ENCODE measurements around the gene SH3RF1. TPM values are rescaled to one million over a fixed set of nuclear protein-coding genes. Genes with fewer than 3 reads are reported as not detected.

The SH3RF1 gene
- total and polyA plus RNA-seq, 2 of the 13 experiments (the other 11 are each of a cell fraction or from before 2014, with no cell fraction given) = 3.1 to 3.2 TPM

- DNase-seq (ENCODE audit: low spot score) = no peak
- in situ Hi-C loops (cut with HindIII; ENCODE audit: extremely low pct_ligation_motif_present, low pct_unique_long_range_greater_than_20kb) (no loop called here), intact Hi-C loops (cut with micrococcal nuclease; ENCODE audit: unreplicated experiment) (no loop called here)
- POLR2A ChIA-PET = no interaction called here
- no peaks in the 10 kb centered on the region for H4K20me1 ChIP-seq (ENCODE audit: insufficient read depth, low read length)
- peaks cover 11% of the 10 kb centered on the region for H3K4me1 ChIP-seq (ENCODE audit: insufficient read depth, low read length)
- FAIRE-seq = no peak
- TF ChIP-seq SP140L (CRISPR knock-in tag; IDR thresholded peaks at IDR 0.05; ENCODE audit: borderline replicate concordance) = no peak
- peak; percentile 45; the same call in 1 of the 2 replicates for TF ChIP-seq CREB1 (IDR thresholded peaks at IDR 0.05)
- no peak for TF ChIP-seq CREB1 (CRISPR knock-in tag; IDR thresholded peaks at IDR 0.05)
- H2AFZ ChIP-seq (ENCODE audit: low read length) = no peak overlapping the region
- no peak overlapping the region for H3K9ac ChIP-seq (ENCODE audit: insufficient read depth, low read depth, low read length)
- H3K27me3 ChIP-seq (ENCODE audit: control insufficient read depth in 1 of 2, insufficient read depth in 2 of 2, low read length in 2 of 2) = no peaks in the 10 kb centered on the region
- no peak overlapping the region for H3K27ac ChIP-seq (ENCODE audit: extremely low read length, insufficient read depth, low read length)
- H3K4me2 ChIP-seq (ENCODE audit: low read depth, low read length) = no peak overlapping the region
- H3K36me3 ChIP-seq (replicated peaks in 1 of 2; ENCODE audit: control insufficient read depth in 1 of 2, insufficient read depth in 2 of 2, low read length in 2 of 2) = no peaks in the 10 kb centered on the region
- no peak overlapping the region for H3K4me3 ChIP-seq (replicated peaks in 1 of 3; ENCODE audit: insufficient read depth in 1 of 3, low read depth in 2 of 3, low read length in 3 of 3)
- H3K79me2 ChIP-seq (ENCODE audit: insufficient read depth, low read length) = no peaks in the 10 kb centered on the region
- no peak for ATAC-seq
- CTCF ChIA-PET (ENCODE audit: low intra/inter-chr PET ratio, low total read pairs) = no interaction called here
- no TSS peak for BruUV-seq (replicated peaks)
- WGBS (ENCODE audit: low lambda C conversion rate) = 69% methylated on average over 2 of the region's 2 CpGs
- H3K9me3 ChIP-seq (ENCODE audit: low read length) = no peaks in the 10 kb centered on the region
These were observed 44.9 kb downstream of the SH3RF1 start for GRCh38 chr4:169225812-169226211.

DNA sequence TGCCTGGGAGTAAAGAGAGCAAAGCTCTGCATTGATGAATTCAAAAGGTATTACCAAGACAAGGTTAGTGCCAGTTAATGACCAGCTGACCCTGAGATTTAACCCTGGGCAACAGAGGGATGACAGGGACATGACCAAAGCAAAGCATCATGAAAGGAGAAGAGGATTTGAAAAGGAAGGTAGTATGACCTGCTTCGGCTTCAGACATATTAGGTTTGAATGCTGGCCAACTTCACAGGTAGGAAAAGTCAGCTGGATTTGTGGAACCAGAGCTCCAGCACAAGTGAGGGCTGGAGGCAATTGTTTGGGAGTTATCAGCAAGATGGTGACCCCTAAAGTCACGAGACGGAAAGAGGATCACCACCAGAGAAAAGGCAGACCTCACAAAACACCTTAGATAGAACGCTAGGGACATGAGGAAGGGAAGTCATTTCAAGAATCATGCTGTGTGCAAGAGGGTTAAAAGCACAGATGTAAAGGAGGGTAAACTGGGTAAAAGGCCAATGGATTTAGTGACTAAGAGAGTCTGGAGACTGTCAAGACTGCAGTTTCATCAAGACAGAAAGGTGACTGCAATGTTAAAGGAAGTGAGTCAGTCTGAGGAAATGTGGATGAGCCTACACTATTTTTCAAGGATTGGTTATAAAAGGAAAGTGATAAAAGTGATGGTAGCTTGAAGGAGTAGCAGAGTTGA, 45.6 kb downstream of the SH3RF1 start:
- no peak overlapping the region for H3K9ac ChIP-seq (ENCODE audit: insufficient read depth, low read depth, low read length)
- POLR2A ChIA-PET = no interaction called here
- ATAC-seq = no peak
- H3K27me3 ChIP-seq (ENCODE audit: control insufficient read depth in 1 of 2, insufficient read depth in 2 of 2, low read length in 2 of 2) = no peaks in the 10 kb centered on the region
- in situ Hi-C loops (cut with HindIII; ENCODE audit: extremely low pct_ligation_motif_present, low pct_unique_long_range_greater_than_20kb) (no loop called here), intact Hi-C loops (cut with micrococcal nuclease; ENCODE audit: unreplicated experiment) (no loop called here)
- H2AFZ ChIP-seq (ENCODE audit: low read length) = no peak overlapping the region
- peaks cover 18% of the 10 kb centered on the region for H3K4me1 ChIP-seq (ENCODE audit: insufficient read depth, low read length)
- no peak overlapping the region for H3K4me2 ChIP-seq (ENCODE audit: low read depth, low read length)
- no peak overlapping the region for H3K27ac ChIP-seq (ENCODE audit: extremely low read length, insufficient read depth, low read length)
- CTCF ChIA-PET (ENCODE audit: low intra/inter-chr PET ratio, low total read pairs) = no interaction called here
- H3K36me3 ChIP-seq (replicated peaks in 1 of 2; ENCODE audit: control insufficient read depth in 1 of 2, insufficient read depth in 2 of 2, low read length in 2 of 2) = no peaks in the 10 kb centered on the region
- H3K79me2 ChIP-seq (ENCODE audit: insufficient read depth, low read length) = no peaks in the 10 kb centered on the region
- no peak for FAIRE-seq
- H3K4me3 ChIP-seq (replicated peaks in 1 of 3; ENCODE audit: insufficient read depth in 1 of 3, low read depth in 2 of 3, low read length in 3 of 3) = no peak overlapping the region
- WGBS (ENCODE audit: low lambda C conversion rate) = 91% methylated on average over 4 of the region's 4 CpGs
- no peak for DNase-seq (ENCODE audit: low spot score)
- H4K20me1 ChIP-seq (ENCODE audit: insufficient read depth, low read length) = no peaks in the 10 kb centered on the region
- H3K9me3 ChIP-seq (ENCODE audit: low read length) = no peaks in the 10 kb centered on the region
- BruUV-seq (replicated peaks) = no TSS peak
- TF ChIP-seq SOX6 (IDR thresholded peaks at IDR 0.05) (no peak), SOX6 (CRISPR knock-in tag; IDR thresholded peaks at IDR 0.05) (no peak), EED (CRISPR knock-in tag; IDR thresholded peaks at IDR 0.05) (no peak), KMT2A (CRISPR knock-in tag; IDR thresholded peaks at IDR 0.05) (no peak), DRAP1 (CRISPR knock-in tag; IDR thresholded peaks at IDR 0.05) (no peak), ETV6 (CRISPR knock-in tag; conservative IDR thresholded peaks at IDR 0.05) (no peak), CCDC6 (CRISPR knock-in tag; IDR thresholded peaks at IDR 0.05) (no peak), TRIM24 (CRISPR knock-in tag; IDR thresholded peaks at IDR 0.05) (no peak), ZNF460 (CRISPR knock-in tag; IDR thresholded peaks at IDR 0.05; ENCODE audit: borderline replicate concordance) (no peak), ZMYM3 (CRISPR knock-in tag; IDR thresholded peaks at IDR 0.05) (no peak), NPAS2 (CRISPR knock-in tag; IDR thresholded peaks at IDR 0.05; ENCODE audit: borderline replicate concordance) (no peak)
- TF ChIP-seq, protein P1, sequence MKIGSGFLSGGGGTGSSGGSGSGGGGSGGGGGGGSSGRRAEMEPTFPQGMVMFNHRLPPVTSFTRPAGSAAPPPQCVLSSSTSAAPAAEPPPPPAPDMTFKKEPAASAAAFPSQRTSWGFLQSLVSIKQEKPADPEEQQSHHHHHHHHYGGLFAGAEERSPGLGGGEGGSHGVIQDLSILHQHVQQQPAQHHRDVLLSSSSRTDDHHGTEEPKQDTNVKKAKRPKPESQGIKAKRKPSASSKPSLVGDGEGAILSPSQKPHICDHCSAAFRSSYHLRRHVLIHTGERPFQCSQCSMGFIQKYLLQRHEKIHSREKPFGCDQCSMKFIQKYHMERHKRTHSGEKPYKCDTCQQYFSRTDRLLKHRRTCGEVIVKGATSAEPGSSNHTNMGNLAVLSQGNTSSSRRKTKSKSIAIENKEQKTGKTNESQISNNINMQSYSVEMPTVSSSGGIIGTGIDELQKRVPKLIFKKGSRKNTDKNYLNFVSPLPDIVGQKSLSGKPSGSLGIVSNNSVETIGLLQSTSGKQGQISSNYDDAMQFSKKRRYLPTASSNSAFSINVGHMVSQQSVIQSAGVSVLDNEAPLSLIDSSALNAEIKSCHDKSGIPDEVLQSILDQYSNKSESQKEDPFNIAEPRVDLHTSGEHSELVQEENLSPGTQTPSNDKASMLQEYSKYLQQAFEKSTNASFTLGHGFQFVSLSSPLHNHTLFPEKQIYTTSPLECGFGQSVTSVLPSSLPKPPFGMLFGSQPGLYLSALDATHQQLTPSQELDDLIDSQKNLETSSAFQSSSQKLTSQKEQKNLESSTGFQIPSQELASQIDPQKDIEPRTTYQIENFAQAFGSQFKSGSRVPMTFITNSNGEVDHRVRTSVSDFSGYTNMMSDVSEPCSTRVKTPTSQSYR (CRISPR knock-in tag; IDR thresholded peaks at IDR 0.05; ENCODE audit: borderline replicate concordance) = no peak
- TF ChIP-seq, protein P2, sequence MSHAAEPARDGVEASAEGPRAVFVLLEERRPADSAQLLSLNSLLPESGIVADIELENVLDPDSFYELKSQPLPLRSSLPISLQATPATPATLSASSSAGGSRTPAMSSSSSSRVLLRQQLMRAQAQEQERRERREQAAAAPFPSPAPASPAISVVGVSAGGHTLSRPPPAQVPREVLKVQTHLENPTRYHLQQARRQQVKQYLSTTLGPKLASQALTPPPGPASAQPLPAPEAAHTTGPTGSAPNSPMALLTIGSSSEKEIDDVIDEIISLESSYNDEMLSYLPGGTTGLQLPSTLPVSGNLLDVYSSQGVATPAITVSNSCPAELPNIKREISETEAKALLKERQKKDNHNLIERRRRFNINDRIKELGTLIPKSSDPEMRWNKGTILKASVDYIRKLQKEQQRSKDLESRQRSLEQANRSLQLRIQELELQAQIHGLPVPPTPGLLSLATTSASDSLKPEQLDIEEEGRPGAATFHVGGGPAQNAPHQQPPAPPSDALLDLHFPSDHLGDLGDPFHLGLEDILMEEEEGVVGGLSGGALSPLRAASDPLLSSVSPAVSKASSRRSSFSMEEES (CRISPR knock-in tag; IDR thresholded peaks at IDR 0.05) = no peak

Measured in HepG2 (cell line).